RCC 7860 (cell line): ENCODE results near the gene ALOX5.
"Not testable (repeated sequence)": the region's sequence is repeated elsewhere in the genome, so short reads cannot be mapped to it uniquely, and the experiment has no call there.

Experiments
- DNase-seq: peaks from one replicate; pipeline ENCODE4 v3.0.0-alpha.2; 2015; ENCODE audit warnings: low spot score
- FAIRE-seq: peaks from 2 replicates; lab custom pipeline; 2012; peaks lifted over from hg19 to GRCh38; lab: Jason Lieb, UNC

The ALOX5 gene

DNA sequence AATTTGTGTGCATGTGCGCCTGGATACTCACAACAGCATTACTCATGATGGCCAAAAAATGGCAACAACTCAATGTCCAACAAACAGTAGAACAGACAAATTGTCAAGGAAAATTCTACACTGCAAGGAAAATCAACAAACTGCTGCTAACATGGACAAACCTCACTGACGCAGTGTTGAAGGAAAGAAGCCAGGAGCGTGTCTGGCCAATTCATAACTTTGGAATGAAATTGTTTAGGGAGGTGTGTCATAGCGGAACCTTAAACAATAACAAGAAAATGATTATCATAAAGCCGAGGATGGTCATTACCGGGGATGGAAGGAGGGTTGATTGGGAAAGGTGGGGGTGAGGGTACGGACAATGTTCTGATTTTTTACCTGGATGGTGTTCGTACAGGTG, 29.1 kb downstream of the ALOX5 start:
- FAIRE-seq: no peak
- DNase-seq: no peak

DNA sequence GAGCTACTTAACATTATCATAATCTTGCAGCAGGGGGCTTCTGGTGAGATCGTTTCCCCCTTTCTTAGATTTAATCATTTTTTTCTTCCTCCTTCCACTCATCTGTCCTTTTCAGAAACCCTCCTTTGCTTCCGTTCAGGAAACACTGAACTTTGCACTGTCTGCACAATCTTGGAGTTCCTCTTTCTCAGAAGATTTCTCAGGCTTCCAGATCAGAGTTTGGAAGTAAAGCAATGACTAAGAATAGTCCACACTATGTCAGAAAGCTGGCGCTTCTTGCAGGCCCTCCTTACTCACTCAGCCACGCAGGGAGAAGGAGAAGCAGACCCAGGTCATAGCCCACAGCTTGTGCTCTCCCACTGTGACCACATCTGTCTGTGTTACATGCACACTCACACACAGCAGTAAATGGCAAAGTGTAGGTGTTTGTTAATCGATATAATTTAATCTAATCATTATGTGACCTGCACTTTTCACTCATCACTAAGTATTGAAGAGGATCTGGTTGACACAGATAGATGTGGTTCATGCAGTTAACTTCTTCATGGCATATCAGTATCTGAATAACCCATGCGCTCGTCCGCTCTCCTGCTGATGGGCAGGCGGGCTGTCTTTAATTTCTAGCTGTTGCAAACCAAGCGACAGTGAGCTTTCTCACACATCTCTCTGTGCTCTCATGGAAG, 30.2 kb downstream of the ALOX5 start:
- no peak for DNase-seq

GRCh38 chr10:45404770-45405120, 30.7 kb downstream of the ALOX5 start:
- no peak for DNase-seq
- FAIRE-seq: no peak

More for the DNA sequence above, 30.2 kb downstream of the ALOX5 start:
- no peak for FAIRE-seq

DNA sequence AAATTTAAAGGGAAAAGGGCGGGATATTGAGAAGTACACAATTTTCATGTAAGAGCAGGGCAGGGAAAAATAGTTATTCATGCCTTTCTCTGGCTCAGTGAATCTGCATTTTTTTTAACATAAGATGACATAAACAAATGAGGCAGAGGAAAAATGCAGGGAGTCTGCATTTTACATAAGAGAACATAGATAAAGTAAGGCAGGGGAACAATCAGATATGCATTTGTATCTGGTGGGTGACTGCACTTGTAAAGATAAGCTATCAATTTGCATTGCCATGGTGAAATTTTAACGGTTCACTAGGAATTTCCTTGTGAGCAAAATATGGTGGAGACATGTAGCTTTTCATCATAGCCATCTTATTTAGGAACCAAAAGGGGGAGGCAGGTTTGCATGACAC, 33.5 kb downstream of the ALOX5 start:
- DNase-seq (no peak), FAIRE-seq (no peak)

GRCh38 chr10:45408421-45409319, 34.7 kb downstream of the ALOX5 start:
- FAIRE-seq: no peak
- no peak for DNase-seq

DNA sequence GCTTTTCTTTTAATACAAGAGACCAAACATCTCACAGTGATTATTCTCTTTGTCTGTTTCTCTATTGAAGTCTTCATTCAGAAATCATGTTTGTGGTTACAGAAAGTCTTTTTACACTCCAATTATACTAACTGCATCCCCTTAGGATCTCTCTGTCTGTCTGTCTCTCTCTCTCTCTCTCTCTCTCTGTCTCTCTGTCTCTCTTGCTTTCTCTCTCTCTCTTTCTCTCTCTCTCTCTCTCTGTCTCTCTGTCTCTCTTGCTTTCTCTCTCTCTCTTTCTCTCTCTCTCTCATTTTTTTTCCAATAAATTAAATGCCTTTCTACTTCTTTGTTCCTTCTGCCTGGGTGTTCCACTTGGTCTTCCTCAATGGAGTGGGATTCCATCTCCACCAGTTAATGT, 35.3 kb downstream of the ALOX5 start:
- not testable (repeated sequence) for FAIRE-seq, DNase-seq

DNA sequence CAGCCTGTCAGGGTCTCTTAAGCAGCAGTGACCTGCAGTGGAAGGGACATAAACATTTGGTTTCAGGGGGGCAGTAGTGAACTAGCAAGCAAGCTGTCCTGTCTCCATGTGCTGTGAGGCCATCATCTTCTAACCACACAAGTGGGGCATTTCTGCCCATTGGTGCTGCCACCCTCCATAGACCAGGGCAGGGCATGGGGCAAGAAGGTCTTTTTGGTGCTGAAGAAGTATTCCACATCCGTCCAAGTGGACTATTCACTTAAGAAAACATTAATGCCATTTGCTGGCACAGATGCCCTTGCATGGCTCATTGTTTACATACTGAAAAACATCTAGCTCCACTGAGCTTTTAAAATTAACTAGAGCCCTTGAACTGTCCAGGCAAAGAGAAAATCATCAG, 35.8 kb downstream of the ALOX5 start:
- DNase-seq (no peak), FAIRE-seq (no peak)

DNA sequence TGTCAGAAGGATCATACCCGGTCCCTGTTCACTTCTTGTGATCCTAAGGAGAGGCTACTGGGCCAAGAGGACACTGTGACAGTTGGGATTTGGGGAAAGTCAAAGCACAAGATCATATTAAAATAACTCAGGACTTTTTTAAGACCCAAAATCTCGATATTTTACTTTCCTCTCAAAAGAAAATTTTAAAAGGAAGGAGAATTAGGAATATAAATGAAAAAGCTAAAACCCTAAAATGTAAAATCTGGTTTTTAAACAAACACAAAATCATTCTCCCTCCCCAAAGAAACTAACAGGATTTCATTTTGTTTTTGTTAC, 36.4 kb downstream of the ALOX5 start:
- FAIRE-seq: no peak
- no peak for DNase-seq

DNA sequence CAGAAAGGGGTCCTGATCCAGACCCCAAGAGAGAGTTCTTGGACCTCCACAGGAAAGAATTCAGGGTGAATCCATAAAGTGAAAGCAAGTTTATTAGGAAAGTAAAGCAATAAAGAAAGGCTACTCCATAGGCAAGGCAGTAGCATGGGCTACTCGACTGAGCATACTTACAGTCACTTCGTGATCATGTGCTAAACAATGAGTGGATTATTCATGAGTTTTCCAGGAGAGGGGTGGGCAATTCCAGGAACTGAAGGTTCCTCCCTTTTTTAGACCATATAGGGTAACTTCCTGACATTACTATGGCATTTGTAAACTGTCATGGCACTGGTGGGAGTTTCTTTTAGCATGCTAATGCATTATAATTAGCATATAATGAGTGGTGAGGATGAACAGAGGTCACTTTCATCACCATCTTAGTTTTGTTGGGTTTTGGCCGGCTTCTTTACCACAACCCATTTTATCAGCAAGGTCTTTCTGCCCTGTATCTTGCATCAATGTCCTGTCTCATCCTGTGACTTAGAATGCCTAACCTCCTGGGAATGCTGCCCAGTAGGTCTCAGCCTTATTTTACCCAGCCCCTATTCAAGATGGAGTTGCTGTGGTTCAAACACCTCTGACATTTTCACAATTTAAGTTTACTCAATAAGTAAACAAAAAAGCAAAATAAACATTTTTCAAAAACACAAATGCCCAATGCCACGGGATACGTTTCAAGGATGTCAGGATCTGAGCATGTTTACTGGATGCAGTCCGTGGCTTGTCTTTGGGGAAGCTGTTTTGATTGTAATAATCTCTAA, 37.0 kb downstream of the ALOX5 start:
- FAIRE-seq: no peak
- no peak for DNase-seq

- FAIRE-seq (no peak), DNase-seq (no peak)
Measured at GRCh38 chr10:45411607-45411940, 37.6 kb downstream of the ALOX5 start.

- DNase-seq, FAIRE-seq: not testable (repeated sequence)
Measured at GRCh38 chr10:45415062-45415461, 41.0 kb downstream of the ALOX5 start.

DNA sequence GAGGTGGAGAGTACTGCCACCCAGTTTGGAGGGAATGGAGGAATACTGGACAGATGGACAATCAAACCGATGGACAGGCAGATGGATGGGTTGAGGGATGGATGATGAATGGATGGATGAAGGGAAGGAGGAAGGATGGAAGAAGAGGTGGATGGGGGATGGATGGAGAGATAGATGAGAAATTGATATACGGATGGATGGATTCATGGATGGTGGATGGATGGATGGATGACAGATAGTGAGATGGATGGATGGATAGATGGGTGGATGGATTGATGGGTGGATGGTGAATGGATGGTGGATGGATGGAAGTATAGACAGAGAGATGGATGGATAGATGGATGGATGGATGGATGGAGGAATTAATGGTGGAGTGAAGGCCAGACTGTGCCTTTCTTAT, 42.6 kb downstream of the ALOX5 start:
- DNase-seq (no peak), FAIRE-seq (no peak)

DNA sequence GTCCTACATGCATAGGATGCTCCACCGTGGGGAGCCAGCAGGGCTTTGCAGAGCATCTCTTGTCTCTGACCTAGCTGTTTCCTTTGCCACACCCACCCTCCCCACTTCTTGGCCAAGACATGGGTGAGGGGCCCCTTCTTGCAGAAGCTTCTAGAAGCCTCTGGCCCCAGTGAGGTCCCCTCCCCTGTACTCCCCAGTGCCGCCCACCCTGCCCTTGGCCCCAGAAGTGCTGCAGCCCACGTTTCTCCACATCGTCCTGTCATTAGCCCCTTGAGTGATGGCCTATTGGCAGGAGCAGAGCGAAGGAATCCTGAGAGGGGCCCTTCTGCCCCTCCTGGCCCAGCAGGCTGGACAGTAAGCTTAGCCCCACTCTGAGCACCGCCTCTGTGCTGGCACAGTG, 43.7 kb downstream of the ALOX5 start:
- FAIRE-seq (no peak), DNase-seq (no peak)

GRCh38 chr10:45418417-45418848, 44.4 kb downstream of the ALOX5 start:
- no peak for FAIRE-seq
- DNase-seq: no peak

- DNase-seq (no peak), FAIRE-seq (no peak)
Measured at GRCh38 chr10:45418849-45419675, 45.0 kb downstream of the ALOX5 start.

GRCh38 chr10:45419676-45420025, 45.6 kb downstream of the ALOX5 start:
- DNase-seq (no peak), FAIRE-seq (no peak)

GRCh38 chr10:45420453-45421192, 46.6 kb downstream of the ALOX5 start:
- no peak for DNase-seq

GRCh38 chr10:45421221-45422097, 47.4 kb downstream of the ALOX5 start:
- DNase-seq: no peak
- no peak for FAIRE-seq

More at GRCh38 chr10:45420453-45421192, 46.6 kb downstream of the ALOX5 start:
- FAIRE-seq: no peak

DNA sequence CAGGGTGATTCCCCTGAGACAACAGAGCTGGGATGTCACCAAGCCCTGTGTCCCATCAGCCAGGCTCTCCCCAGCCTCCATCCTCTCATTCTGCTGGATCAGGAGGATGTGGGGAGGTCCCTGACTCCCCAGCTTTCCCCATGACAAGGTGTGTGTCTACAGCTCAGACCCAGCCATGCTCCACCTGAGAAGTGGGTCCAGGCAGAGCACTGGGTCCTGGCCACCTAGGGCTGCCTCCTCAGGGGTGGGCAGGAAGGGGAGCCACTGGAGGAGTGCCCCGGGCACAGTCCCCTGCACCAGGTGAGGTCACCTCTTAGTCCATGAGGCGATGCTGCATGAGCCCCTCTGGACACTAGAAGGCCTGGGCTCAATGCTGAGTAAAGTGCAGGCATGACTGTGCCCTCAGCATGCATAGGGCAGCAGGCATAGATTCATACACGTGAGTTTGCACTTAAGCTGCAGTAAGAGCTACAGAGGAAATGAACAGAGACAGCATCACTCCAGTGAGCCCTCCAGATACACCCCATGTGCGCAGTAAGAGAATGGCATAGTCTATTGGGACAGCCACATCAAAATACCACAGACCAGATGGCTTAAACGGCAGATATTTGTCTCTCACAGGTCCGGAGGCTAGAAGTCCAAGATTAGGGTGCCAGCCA, 48.3 kb downstream of the ALOX5 start:
- DNase-seq (no peak), FAIRE-seq (no peak)
